NCI-H226 (cell line): ENCODE data around the gene ADNP2.

Experiments used
- DNase-seq: peaks from one replicate; pipeline ENCODE4 v3.0.0-alpha.2; 2015

The ADNP2 gene

DNA sequence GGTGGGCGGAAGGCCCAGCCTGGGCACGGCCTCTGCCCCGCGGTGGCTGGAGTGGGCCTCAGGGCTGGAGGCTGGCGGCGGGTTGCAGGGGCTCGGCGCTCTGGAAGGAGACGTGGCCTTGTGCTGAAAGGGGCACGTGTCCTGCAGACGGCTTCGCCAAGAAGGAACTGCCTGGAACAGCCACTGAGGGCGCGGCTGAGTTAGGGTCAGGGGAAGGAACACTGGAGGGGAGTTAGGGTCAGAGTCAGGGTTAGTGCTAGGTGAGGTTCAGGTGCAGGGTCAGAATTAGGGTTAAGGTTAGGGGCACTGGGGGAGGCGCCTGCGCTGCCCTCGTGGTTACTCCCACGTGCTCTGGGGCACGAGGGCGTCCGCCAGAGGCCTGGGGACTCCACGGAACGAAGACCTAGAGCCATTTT lies 933 bp upstream of the ADNP2 start:
- DNase-seq, result no peak

DNA sequence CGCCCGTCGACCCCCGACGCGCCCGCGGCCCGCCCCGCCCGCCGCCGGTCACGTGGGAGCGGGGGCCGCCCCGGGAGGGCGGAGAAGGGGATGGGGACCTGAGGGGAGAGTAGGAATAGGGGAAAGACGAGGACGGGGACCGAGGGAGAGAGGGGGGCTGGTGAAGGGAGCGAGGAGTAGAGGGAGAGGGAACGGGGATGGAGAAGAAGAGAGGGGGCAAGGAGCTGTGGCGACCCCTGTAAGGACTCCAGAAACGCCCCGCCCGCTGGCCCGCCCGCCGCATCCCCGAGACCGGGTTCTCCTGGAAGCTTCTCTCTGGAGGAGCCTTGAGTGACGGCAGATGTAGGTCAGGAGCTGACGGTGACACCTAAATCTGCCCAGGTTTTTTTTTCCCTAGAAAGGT lies 615 bp downstream of the ADNP2 start:
- DNase-seq, result peak; percentile 8

DNA sequence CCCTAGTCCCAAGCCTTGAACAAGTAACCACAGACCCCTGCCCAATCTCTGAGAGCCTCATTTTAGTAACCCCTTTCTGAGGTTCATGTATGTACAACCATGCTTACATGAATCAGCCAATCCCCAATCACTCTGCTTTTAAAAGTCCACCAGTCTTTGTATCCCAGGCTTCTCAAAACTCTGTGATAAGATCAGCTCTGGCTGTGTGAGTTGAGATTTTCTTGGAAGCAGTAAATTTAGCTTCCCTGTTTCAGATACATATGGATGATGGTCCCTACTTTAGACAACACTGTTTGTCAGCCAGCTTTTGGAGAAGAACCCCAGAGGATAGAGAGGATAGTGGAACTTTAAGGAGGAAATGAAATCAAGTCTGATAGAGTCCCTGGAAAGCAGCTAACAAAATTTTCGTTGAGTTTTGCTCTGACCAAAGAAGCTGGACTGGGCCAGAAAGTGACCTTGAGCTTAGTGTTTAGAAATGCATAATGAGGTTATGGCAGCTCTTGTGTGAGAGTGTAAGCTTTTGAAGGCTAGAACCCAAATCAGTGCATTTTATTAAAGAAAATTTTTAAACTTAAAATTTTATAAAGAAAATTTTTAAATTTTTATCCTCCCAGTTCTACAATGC lies 3.7 kb downstream of the ADNP2 start:
- DNase-seq, result no peak

DNA sequence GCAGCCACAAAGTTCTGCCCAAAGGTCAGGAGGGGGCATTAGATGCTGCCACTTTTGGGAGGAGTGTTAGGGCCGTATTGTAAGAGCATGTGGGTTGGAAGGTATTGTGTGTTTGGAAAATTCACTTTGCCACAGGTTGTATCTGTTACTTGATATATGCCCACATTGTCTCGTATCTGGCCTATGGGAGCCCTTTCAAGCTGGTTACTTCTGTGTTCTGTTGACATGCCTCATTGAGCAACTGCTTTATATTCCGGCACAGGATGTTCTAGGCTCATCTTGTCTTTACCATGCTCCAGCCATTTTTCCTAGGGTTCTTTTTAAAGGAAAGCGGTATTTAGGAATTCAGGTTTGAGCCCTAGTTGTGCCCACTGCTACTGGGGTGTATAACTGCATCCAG lies 6.0 kb downstream of the ADNP2 start:
- DNase-seq, result no peak

DNA sequence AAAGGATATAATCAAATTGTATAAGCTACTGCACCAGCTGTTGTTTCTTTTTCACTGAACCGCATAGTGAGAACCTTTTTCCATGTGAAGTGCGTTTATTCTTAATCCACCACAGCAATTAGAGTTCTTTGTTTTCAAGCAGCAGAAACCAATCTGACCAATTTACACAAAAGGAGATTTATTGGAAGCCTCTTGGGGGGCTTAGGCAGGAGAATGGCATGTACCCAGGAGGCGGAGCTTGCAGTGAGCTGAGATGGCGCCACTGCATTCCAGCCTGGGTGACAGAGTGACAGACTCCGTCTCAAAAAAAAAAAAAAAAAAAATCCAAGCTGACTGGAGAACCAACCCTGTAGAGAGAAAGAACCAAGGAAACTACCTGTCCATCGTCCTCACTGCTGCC lies 10.0 kb downstream of the ADNP2 start:
- DNase-seq, result no peak

DNA sequence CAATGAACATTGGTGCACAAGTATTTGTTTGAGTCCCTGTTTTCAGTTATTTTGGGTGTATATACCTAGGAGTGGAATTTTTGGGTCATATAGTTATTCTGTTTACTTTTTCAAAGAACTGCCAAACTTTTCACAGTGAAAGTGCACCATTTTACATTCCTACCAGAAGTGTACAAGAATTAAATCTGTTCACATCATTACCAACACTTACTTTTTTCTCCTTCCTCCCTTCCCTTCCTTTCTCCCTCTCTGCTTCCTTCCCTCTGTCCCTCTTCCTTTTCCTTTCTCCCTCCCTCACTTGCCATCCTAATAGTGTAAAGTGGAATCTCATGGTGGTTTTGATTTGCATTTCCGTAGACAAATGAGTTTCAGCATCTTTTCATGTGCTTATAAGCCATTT lies 11.9 kb downstream of the ADNP2 start:
- DNase-seq, result no peak

DNA sequence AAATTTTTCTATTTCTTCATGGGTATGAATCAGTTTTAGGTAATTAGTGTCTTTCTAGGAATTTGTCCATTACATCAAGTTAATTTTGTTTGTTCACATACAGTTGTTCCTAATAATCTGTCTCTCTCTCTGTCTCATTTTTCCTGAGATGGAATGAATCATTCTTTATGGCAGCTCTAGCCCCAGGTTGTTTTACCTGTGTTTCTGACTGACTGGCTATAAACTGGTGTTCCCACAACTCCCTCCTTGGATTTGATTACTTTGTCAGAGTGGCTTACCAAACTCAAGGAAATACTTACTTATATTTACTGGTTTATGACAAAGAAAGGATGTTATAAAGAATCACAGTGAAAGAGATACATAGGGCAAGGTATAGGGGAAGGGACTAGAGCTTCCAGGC lies 15.1 kb downstream of the ADNP2 start:
- no peak for DNase-seq

DNA sequence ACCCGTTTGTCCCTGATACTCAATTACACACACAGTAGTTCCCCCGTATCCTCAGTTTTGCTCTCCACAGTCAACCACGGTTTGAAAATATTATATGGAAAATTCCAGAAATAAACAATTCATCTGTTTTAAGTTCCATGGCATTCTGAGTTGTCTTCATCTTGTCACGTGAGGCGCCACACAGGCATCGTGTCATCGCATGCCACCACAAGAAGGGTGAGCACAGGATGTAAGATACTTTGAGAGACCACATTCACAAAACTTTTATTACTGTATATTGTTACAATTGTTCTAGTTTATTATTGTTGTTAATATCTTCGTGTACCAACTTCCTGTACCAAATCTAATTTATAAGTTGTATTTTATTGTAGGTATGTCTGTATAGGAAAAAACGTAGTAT lies 17.7 kb downstream of the ADNP2 start:
- no peak for DNase-seq

DNA sequence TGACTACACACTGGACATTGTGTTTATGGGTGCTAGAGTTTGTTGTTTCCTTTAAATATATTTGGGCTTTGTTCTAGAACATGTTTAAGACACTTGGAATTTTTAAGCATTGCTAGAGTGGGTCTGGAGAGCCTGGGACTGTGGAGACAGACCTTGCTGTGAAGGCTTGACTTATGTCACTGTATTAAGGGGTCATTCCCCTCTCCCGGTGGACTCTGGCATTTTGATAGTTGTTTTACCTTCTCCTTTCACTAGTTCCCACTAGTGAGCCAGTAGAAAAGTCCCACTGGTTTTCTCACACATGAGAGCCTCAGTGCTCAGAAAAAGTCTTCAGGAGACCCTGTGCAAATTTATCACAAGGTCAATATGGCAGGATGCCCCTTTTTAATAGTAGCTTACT lies 18.6 kb downstream of the ADNP2 start:
- no peak for DNase-seq

DNA sequence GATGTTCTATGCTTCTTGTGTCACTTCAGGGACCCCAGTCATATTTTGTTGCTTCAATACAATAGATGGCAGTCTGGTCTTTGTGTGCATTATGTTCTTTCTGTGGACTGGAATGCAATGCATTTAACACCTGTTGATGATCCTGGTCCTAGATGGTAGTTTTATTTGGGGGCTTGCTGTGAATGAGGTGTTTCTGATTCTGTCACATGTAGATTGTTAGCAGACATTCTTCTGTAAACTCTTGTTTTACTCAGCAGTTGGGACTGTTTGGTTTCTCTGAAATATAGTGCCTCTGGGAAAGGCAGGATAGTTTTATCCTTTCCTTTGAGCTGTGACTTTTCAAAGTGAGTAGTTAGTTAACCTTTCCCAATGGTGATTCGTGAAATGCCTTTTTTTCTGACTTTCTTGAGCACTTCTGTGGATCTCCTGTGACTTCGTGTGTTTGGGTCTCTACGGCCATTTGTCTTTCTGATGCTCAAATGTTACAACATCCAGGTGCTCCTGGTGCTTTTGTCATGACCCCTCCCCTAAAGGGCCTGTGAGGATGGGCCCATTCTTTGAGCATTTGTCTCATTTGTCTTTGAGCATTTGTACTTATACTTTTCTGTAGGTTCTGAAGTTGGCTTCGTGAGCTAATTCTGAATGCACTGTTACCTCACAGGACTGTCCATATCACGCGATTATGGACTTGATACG lies 20.8 kb downstream of the ADNP2 start:
- DNase-seq, result no peak

DNA sequence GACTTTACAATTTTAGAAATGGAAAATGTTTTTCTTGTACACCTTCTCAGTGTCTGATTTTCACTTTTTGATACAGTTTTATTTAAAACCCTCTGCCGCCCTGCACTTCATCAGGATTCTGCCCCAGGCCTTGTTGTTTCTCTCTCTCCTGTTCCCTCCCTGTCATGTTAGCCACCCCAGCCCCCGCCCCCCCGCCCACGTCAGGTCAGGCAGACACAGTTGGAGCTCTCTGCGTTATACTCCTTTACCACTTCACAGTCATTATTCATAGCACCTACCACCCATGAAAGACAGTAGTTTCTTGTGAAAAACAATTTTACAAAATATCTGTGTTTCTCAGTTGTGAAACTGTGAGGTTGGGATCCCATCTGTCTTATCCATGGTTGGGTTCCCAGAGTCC lies 21.5 kb downstream of the ADNP2 start:
- DNase-seq, result no peak

DNA sequence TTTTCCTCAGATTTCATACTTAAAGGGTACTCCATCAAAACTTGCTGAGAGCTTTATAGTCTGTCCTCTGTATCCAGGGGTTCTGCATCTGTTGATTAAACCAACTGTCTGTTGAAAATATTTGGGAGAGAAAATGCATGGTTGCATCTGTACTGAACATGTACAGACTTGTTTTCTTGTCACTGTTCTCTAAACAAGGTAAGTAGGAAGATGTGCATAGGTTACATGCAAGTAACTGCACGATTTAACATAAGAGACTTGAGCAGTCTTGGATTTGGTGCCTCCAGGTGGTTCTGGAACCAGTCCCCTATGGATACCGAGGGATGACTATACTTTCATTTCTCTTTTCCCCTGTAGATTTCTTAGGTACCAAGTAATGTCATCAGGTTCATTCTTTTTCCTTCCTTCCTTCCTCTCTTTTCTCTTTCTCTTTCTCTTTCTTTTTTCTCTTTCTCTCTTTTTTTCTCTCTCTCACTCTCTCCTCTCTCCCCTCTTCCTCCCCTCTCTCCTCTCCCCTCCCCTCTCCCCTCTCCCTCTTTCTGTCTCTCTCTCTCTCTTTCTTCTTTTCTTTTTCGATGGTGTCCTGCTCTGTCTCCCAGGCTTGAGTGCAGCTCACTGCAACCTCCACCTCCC lies 23.2 kb downstream of the ADNP2 start:
- DNase-seq, result no peak

DNA sequence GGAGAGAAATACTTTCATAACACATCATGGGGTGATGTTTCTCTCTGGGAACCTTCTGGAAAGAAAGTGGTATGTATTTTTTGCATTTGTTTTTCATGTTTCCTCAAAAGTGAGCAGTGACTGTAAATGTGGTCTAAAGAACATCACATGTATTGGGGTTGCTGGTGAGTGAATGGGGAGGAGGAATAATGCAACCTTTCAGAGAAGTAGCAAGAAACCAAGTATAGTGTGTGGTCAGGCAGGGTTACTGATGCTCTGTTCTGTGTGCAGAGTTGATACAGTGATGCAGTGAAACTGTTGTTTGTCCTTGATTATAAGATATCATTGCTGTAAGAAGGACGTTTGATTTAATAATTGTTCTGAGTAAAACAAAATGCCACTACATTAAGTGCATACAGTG lies 24.1 kb downstream of the ADNP2 start:
- no peak for DNase-seq

DNA sequence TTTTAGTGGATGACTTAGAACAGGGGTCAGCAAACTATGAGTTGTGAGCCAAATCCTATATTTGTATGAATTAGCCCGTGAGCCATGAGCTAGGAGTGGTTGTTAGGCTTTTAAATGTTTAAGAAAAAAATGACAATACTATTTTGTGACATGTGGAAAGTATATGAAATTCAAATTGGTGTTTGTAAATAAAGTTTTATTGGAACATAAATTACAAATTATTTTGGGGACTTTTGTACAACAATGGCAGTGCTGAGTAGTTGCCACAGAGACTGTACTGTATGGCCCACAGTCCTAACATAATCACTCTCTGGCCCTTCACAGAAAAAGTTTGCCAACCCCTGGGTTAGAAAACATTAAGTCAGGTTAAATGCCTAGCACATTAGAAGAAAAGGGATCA lies 26.1 kb downstream of the ADNP2 start:
- no peak for DNase-seq

DNA sequence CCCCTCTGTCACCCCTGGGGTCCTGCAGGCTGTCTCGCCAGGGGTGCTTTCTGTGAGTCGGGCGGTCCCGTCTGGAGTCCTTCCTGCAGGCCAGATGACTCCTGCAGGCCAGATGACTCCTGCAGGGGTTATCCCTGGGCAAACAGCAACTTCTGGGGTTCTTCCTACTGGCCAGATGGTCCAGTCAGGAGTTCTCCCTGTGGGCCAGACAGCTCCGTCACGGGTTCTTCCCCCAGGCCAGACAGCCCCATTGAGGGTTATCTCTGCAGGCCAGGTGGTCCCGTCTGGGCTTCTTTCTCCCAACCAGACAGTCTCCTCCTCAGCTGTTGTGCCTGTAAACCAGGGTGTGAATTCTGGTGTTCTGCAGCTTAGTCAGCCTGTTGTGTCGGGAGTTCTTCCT lies 27.6 kb downstream of the ADNP2 start:
- no peak for DNase-seq

DNA sequence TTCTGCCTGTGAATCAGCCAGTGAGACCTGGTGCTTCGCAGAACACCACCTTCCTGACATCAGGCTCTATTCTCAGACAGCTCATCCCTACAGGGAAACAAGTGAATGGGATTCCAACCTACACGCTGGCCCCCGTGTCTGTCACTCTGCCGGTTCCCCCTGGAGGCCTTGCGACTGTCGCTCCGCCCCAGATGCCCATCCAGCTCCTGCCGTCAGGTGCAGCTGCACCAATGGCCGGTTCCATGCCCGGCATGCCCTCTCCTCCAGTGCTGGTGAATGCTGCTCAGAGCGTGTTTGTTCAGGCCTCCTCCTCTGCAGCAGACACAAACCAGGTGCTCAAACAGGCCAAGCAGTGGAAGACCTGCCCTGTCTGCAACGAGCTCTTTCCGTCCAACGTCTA lies 28.1 kb downstream of the ADNP2 start:
- no peak for DNase-seq

DNA sequence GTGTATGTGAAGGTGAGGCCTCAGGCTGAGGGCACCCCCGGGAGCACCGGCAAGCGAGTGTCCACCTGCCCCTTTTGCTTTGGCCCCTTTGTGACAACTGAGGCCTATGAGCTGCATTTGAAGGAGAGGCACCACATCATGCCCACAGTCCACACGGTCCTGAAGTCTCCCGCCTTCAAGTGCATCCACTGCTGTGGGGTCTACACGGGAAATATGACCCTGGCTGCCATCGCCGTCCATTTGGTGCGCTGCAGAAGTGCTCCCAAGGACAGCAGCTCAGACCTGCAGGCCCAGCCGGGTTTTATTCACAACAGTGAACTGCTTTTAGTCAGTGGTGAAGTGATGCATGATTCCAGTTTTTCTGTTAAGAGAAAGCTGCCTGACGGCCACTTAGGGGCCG lies 28.9 kb downstream of the ADNP2 start:
- no peak for DNase-seq

DNA sequence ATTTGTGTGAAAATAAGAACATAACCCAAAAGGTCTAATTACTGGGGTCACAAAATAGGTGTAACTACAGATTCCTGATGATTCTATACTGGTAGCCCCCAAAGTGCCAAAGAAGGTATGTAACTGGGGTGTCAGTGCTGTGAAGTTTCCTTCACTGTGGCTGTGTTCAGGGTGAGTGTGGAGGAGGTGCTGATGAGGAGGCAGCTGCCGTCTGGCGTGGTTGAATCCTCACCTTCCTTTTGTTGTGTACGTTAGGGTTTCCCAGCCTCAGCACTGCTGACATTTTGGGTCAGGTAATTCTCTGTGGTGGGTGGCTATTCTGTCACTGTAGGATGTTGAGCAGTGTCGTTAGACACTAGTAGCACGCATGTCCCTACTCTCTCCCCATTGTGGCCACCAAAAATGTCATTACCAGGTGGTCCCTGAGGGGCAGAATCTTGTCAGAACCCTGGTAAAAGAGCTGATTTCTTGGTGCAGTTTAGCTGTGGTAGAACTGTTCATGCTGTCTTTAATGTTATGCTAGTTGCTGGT lies 31.5 kb downstream of the ADNP2 start:
- no peak for DNase-seq

DNA sequence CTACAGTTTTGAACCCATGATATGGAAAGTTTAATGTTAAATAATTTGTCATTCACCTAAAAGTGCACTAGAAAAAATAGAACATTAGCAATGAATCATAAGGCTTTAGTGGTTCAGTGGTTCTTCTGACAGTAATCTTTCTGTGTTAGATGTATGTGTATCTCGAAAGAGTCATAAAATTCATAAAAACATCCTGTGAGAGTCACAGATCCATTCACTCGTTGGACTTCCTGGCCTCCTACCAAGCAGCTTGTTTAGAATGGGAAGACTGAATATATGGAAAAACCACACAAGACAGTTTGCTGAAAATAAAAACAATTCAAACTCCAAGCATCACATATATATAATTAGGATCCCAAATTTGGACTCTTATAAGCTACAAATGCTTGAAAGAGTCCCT lies 34.8 kb downstream of the ADNP2 start:
- no peak for DNase-seq

DNA sequence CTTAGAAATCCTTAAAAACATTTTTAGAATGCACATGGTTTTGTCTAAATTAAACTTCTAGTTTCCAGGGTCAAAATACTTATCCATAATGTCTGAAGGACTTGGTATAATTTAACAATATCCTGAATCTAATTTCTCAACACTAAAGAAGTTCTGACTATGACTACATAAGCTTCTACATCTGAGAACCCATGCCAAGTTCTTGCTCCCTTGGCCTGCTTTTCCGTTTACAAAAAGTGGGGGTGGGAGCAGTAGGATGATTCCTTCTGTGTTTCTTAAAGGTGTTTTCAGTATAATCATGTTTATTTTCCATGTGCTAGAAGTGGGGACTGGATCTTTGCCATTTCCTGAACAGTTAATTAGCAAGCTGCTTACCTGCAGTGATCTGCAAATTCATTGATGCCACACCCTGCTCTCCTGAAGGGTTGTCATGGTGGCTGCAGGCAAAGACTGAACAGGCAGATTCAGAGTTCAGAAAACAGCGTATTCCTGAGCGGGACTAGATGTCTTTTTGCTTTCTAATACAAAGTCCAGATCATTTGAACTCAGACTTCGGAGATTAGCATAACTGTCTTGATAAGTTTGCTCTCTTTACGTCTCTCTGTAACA lies 36.2 kb downstream of the ADNP2 start:
- no peak for DNase-seq

DNA sequence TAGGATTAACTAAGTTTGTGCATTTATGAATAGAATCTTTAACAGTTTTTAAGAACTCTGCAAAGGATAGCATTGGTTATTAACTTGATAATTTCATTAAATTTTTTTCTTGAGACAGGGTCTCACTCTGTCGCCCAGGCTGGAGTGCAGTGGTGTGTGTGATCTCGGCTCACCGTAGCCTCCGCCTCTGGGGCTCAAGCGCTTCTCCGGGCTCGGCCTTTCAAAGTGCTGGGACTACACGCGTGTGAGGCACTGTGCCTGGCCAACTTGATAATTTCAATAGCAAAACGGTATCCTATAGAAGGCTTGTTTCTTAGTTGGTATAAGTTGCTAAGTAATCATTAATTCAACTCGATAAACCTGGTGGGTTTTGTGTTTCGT lies 38.0 kb downstream of the ADNP2 start:
- no peak for DNase-seq

DNA sequence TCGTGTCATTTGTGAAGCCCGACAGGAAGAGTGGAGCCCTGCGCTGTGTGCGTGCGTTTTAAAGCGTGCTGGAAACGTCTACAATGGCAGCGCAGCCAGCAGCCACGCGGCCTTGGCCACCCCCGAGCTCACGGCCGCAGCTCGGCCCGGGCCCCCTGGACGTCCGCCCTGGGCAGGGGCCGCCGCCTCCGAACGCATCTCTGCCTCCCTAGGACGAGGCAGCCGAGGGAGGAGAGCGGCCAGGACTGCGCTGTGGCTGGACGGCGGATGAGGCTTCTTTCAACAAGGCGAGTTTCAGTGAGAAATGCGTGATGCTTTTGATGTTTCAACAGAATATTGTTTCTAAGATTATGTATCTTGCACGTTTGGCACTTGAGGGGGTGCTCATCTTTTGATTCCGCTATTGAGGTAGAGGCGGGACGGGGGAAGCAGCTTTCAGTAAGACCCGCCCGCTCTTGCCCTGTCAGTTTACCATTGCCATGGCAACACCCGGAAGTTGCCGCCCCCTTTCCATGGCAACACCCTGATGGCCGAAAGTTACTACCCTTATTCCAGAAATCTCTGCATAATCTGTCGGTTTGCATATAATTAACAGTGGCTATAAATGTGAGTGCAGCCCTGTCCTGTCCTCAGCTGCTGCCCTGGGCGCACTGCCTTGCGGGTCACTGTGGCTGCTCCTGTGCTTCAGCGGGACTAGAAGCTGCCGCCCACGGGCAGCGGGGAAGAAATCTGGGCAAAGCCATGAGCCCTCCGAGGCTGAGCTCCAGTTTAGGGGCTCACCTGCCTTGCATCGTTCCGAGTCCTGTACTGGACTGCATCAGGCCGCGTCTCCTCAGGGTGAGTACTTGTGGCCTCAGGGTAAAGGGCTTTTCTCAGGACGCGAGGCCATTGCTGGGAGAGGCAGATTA lies 38.6 kb downstream of the ADNP2 start:
- peak; percentile 42 for DNase-seq
